ENCODE measurements around the gene HSPA6.
"Not testable (repeated sequence)": the region's sequence is repeated elsewhere in the genome, so short reads cannot be mapped to it uniquely, and the experiment has no call there.

Gene HSPA6

DNA sequence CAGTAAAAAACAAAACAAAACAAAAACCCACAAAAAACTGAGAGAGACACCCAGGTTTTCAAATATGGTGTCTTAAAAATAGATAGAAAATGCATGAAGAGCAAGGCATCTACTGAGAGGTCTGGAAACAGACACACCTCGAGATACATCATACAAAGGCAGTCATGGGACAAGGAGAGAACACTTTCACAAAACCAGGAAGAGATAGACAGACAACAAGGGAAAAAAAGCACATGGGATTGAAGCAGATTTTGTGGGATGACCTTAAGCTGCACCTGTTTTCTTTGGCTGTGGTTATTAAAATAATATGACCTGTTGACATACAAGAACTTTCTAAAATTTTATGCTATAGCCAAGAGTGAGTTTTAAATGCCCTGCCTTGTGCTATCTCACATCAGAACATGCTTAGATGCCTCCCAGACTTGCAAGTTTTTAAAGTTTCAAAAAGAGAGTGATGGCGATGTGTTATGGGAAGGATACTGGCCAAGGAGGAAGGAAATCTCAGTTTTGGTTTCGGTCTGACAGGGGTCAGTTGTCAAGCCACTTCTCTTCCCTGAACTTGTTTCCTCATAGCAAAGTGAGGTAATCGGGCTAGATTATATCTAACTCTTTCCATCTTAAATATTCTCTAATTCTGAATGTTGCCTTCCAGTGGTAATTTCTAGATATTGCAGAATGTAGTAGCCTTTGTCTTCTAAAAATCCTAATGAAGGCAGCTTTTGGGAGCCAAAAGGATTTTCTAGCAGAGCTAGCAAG, 36.8 kb downstream of the HSPA6 start:
- DNase-seq (ENCODE audit: low read depth in 2 of 2), result not testable (repeated sequence)

DNA sequence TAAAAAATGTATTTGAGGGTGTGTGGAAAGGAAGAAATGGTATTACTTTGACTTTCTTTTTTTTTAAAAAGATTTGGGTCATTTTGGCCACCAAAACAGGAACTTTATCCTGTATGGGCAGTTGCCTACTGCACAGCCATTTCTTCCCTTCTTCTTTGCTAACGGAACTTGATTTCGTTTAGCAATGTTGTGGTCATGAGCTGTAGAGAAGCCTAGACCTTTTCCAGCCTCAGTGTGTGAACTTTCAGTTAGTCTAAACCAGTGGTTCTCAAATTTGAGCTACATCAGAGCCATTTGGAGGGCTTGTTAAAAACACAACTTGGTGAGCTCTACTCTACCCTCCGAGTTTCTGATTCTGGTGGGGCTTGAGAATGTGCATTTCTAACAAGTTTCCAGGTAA, 38.1 kb downstream of the HSPA6 start:
- DNase-seq (ENCODE audit: low read depth in 2 of 2), result not testable (repeated sequence)

DNA sequence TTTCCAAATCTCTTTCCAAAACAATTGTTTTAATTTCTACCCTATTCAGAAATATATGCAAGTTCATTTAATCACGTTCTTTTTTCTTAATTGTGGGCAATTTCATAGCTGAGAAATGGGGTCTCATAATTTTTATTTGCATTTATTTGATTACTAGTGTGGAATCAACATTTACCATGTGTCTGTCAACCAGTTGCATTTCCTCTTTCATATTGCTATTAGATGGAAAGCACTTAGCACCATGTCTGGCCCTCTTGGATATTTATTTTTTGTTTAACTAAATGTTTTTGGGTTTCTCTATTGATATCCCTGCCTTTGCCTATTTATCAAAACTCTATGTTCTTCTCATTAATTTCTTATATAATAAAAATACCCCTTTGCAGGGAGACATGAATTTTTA, 39.2 kb downstream of the HSPA6 start:
- DNase-seq (ENCODE audit: low read depth in 2 of 2), result not testable (repeated sequence)

DNA sequence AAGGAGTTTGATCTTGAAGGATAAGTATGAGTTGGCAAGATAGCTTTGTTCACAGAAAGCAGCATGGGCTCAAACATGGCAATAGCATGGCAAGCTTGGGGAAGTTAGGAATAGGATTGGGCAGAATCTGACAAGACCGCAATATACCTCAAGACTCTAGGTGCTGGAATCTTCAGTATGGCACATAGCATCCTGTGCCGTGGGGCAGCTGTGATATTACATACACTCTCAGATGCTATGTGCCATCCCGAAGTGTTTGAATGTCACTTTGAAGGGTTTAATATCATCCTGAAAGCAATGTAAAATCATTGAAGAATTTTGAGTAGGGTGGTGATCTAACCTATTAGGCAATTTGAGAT, 42.2 kb downstream of the HSPA6 start:
- not testable (repeated sequence) for DNase-seq (ENCODE audit: low read depth in 2 of 2)

DNA sequence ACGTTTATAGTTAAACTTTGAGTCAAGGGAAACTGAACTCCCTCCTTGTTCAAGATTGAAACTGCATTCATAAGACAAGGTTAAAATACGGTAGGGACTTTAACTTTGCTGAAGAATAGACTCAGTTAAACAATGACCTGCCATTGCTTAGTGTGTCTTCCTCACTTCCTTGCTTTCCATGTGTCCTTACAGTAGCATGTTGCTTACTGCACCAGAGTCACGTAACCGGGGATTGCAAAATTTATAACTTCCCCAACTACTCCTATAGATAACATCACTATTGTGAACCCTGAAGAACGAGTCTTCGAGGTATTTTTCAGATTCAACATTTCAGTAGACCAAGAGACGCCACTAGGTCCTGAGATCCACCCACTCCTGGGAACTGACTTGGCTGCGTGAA, 47.4 kb downstream of the HSPA6 start:
- DNase-seq (ENCODE audit: low read depth in 2 of 2), result not testable (repeated sequence)

Measured in stimulated activated CD8-positive, alpha-beta memory T cell treated with anti-CD3 and anti-CD28 coated beads, Interleukin-7, amount 100 ng/mL, for 4 hours (primary cell).